Type B pancreatic cell (in vitro differentiated cells): ENCODE data around the gene APBB1. TPM values are rescaled to one million over a fixed set of nuclear protein-coding genes. Genes with fewer than 3 reads are reported as not detected.

Source experiments
- DNase-seq: peaks from one replicate; pipeline ENCODE4 v3.0.0; 2021; ENCODE audit warnings: mixed read lengths; ENCODE audit not compliant: unreplicated experiment; ENCODE audit errors: extremely low spot score
- H3K27ac Mint-ChIP-seq: 2 replicates; pipeline ENCODE4 v1.8.0; 2021; ENCODE audit warnings: mild to moderate bottlenecking, mixed read lengths
- H3K27me3 Mint-ChIP-seq: 2 replicates; pipeline ENCODE4 v1.8.0; 2021; ENCODE audit warnings: mixed read lengths
- H3K36me3 Mint-ChIP-seq: 2 replicates; pipeline ENCODE4 v1.8.0; 2021; ENCODE audit warnings: mixed read lengths
- H3K4me1 Mint-ChIP-seq: one replicate; pipeline ENCODE4 v1.8.0; 2021; ENCODE audit warnings: mixed read lengths; ENCODE audit not compliant: unreplicated experiment
- H3K4me3 Mint-ChIP-seq: 2 replicates; pipeline ENCODE4 v1.8.0; 2021; ENCODE audit warnings: mild to moderate bottlenecking, mixed read lengths
- H3K9me3 Mint-ChIP-seq: 2 replicates; pipeline ENCODE4 v1.8.0; 2021; ENCODE audit warnings: mixed read lengths
- total RNA-seq: library from RNA; stranded (reverse); gene quantifications from 2 replicates; pipeline ENCODE4 v1.2.1, GENCODE V29; 2021; ENCODE audit warnings: low replicate concordance
- TF ChIP-seq, protein P1 (sequence below): fragments of 200-600 bp; sonication (generic); conservative IDR thresholded peaks from 2 replicates; pipeline ENCODE4 v1.5.0; 2021; ENCODE audit warnings: antibody characterized with exemption, mild to moderate bottlenecking

The APBB1 gene
- total RNA-seq, 1 donor from 2014 or later, result 61.6 TPM

GRCh38 chr11:6417907-6418556 is 862 bp downstream of the APBB1 start:
- DNase-seq, result no peak
- peaks cover 4% of the 10 kb centered on the region for H3K36me3 Mint-ChIP-seq
- H3K27me3 Mint-ChIP-seq, result peaks cover 15% of the 10 kb centered on the region
- H3K4me3 Mint-ChIP-seq, result no peak overlapping the region
- TF ChIP-seq, protein P1, sequence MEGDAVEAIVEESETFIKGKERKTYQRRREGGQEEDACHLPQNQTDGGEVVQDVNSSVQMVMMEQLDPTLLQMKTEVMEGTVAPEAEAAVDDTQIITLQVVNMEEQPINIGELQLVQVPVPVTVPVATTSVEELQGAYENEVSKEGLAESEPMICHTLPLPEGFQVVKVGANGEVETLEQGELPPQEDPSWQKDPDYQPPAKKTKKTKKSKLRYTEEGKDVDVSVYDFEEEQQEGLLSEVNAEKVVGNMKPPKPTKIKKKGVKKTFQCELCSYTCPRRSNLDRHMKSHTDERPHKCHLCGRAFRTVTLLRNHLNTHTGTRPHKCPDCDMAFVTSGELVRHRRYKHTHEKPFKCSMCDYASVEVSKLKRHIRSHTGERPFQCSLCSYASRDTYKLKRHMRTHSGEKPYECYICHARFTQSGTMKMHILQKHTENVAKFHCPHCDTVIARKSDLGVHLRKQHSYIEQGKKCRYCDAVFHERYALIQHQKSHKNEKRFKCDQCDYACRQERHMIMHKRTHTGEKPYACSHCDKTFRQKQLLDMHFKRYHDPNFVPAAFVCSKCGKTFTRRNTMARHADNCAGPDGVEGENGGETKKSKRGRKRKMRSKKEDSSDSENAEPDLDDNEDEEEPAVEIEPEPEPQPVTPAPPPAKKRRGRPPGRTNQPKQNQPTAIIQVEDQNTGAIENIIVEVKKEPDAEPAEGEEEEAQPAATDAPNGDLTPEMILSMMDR, result no peak
- H3K9me3 Mint-ChIP-seq, result no peaks in the 10 kb centered on the region
- peaks cover 6% of the 10 kb centered on the region for H3K4me1 Mint-ChIP-seq
- no peak overlapping the region for H3K27ac Mint-ChIP-seq

DNA sequence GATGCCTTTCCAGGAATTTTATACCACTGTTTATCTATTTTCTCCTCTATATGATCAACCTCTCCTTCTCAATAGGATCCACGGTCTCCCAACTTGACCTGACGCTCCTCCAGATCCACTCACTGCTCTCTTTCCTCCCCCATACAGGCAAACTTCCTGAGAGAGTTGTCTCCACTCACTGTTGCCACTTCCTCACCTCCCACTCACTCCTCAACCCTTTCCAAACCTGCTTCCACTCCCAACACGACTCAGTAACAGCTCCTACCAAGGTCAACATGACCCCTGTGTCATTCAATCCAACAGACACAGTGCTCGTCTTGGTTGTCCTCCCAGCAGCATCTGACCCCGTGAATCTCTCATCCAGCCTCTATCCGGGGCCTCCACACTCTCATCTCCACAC is 3.1 kb downstream of the APBB1 start:
- Mint-ChIP-seq H3K36me3 (peaks cover 1% of the 10 kb centered on the region), H3K4me3 (no peak overlapping the region), H3K9me3 (no peaks in the 10 kb centered on the region), H3K27me3 (peaks cover 3% of the 10 kb centered on the region), H3K4me1 (peaks cover 9% of the 10 kb centered on the region), H3K27ac (no peak overlapping the region)
- DNase-seq, result no peak
- TF ChIP-seq, protein P1, result no peak

DNA sequence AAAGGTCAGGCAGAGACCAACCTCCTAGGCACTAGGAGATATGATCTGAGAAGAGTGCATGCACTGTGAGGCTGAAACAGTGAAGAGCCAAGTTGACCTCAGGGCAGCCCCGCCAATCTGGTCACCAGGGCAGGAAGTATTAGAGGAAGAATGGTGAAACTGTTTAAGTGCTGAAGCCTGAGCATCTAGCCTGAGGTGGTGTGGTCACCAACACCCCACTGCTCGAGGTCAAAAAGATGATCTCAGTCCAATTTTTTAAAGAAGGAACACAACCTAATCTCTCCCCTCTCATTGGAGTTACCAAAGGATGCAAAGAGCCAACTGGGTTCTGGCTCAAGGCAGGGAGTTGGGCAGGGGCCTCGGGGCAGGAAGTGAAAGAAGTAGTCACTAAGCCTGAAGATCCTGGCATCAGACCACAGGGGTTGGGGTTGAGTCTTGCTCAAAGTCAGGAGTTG is 4.0 kb downstream of the APBB1 start:
- no peaks in the 10 kb centered on the region for H3K36me3 Mint-ChIP-seq
- TF ChIP-seq, protein P1, result no peak
- peaks cover 9% of the 10 kb centered on the region for H3K4me1 Mint-ChIP-seq
- H3K27ac Mint-ChIP-seq, result no peak overlapping the region
- H3K4me3 Mint-ChIP-seq, result no peak overlapping the region
- no peaks in the 10 kb centered on the region for H3K27me3 Mint-ChIP-seq
- DNase-seq, result no peak
- no peaks in the 10 kb centered on the region for H3K9me3 Mint-ChIP-seq

- Mint-ChIP-seq H3K27ac (no peak overlapping the region), H3K36me3 (peaks cover 4% of the 10 kb centered on the region), H3K9me3 (no peaks in the 10 kb centered on the region), H3K4me1 (peaks cover 5% of the 10 kb centered on the region), H3K27me3 (no peaks in the 10 kb centered on the region), H3K4me3 (no peak overlapping the region)
- no peak for DNase-seq
- TF ChIP-seq, protein P1, result no peak
Observed at GRCh38 chr11:6413791-6414201, 5.1 kb downstream of the APBB1 start.

DNA sequence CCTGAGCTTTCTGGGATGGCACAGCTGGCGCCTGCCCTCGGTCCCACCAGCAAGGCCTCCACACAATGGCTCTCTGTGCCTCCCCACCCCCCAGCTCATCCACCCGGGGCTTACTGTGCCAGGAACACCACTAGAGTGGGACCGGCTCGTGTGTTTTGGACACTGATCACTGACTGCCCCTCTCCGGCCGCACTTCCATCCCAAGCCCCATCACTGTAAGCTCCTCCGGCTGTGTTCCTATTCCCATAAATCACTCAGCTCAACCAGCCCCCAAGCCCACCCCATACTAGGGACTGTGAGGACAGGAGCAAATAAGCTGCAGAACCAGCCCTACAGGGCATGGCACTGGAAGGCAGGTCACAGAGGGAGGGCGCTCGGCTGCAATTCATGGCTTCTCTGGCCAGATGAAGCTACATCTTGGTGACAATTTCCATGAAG is 7.3 kb downstream of the APBB1 start:
- H3K27ac Mint-ChIP-seq, result no peak overlapping the region

More for the DNA sequence above, 7.3 kb downstream of the APBB1 start:
- no peak for DNase-seq
- no peaks in the 10 kb centered on the region for H3K9me3 Mint-ChIP-seq
- TF ChIP-seq, protein P1, result no peak
- H3K4me3 Mint-ChIP-seq, result no peak overlapping the region
- H3K27me3 Mint-ChIP-seq, result no peaks in the 10 kb centered on the region
- H3K36me3 Mint-ChIP-seq, result peaks cover 8% of the 10 kb centered on the region
- peaks cover 5% of the 10 kb centered on the region for H3K4me1 Mint-ChIP-seq
